ENCODE data around the gene RBPMS2. TPM values are rescaled to one million over a fixed set of nuclear protein-coding genes. Genes with fewer than 3 reads are reported as not detected.
A peak's percentile ranks its signal among the peaks of the same experiment; 100 is the strongest.

Gene RBPMS2
- total RNA-seq, 3 donors from 2014 or later = 3.5 to 133 (median 6.3) TPM

DNA sequence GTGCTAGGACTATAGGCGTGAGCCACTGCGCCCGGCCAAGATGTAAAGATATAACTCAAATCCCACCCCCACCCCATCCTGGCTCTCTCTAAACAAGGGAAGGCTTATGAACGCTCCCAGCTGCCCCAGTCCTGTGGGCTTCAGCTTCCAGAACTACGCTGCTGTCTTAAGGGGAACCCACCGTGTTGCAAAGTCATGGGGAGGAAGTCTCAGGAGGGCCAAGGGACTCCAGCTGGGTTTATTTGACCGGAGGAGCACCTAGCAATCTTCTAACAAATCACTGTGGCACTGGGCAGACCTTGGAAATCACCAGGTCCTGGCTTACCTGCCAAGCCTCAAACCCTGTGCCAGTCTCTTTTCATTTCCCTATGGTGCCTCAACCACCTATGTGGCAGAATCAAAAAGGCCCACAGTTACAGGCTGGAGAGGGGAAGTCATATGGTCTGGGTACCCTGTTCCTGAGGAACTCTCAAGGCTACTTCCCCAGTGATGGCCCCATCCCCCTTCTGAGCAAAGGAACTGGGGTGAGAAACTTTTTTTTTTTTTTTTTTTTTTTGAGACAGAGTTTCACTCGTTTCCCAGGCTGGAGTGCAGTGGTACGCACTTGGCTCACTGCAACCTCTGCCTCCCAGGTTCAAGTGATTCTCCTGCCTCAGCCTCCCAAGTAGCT is 83.4 kb downstream of the RBPMS2 start:
- no peak for DNase-seq
- Histone ChIP-seq H3K4me1 (ENCODE audit: low read depth) (no peaks in the 10 kb centered on the region), H3K4me3 (no peak overlapping the region), H3K36me3 (ENCODE audit: low read depth) (no peaks in the 10 kb centered on the region), H3K9me3 (no peaks in the 10 kb centered on the region)
- peak; percentile 35 for ATAC-seq
- TF ChIP-seq, protein P1, sequence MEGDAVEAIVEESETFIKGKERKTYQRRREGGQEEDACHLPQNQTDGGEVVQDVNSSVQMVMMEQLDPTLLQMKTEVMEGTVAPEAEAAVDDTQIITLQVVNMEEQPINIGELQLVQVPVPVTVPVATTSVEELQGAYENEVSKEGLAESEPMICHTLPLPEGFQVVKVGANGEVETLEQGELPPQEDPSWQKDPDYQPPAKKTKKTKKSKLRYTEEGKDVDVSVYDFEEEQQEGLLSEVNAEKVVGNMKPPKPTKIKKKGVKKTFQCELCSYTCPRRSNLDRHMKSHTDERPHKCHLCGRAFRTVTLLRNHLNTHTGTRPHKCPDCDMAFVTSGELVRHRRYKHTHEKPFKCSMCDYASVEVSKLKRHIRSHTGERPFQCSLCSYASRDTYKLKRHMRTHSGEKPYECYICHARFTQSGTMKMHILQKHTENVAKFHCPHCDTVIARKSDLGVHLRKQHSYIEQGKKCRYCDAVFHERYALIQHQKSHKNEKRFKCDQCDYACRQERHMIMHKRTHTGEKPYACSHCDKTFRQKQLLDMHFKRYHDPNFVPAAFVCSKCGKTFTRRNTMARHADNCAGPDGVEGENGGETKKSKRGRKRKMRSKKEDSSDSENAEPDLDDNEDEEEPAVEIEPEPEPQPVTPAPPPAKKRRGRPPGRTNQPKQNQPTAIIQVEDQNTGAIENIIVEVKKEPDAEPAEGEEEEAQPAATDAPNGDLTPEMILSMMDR (IDR thresholded peaks at IDR 0.05) = no peak
- intact Hi-C loops (cut with DNase I, micrococcal nuclease) = no loop called here

DNA sequence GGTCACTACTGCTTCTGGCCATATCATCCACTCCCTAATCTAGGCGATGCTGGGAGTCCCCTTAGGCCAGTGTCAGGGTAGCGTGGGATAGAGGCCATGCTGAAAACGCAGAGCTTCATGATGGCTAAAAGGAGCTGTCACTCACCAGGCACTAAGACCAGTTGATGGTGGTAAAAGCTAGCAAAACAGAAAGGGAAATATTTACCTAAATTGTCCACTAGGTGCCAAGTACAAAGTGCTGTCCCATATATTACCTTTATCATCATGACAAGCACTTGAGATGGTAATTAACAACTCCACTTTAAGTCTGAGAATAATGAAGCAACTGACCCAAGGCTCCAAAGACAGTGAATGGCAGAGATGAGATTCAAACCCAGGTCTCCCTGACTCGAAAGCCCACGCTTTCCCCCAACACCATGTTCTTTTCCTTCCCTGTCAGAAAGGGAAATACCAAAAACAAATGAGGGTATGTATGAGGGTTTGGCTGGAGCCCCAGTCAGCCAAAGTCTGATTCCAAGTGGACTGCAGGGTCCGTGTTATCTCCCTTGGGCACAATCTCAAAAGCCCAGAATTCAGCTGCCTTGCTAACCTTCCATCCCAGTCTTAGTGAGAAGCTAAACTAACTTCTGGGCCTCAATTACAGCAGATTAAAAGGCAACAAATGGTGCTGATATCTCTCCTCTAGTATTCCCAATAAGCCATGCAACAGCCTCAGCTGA is 84.7 kb downstream of the RBPMS2 start:
- no peak overlapping the region for H3K4me3 ChIP-seq
- no peaks in the 10 kb centered on the region for H3K36me3 ChIP-seq (ENCODE audit: low read depth)
- ATAC-seq (no peak), DNase-seq (no peak)
- H3K9me3 ChIP-seq = no peaks in the 10 kb centered on the region
- intact Hi-C loops (cut with DNase I, micrococcal nuclease) = no loop called here
- H3K4me1 ChIP-seq (ENCODE audit: low read depth) = no peaks in the 10 kb centered on the region
- TF ChIP-seq, protein P1 (IDR thresholded peaks at IDR 0.05) = no peak

DNA sequence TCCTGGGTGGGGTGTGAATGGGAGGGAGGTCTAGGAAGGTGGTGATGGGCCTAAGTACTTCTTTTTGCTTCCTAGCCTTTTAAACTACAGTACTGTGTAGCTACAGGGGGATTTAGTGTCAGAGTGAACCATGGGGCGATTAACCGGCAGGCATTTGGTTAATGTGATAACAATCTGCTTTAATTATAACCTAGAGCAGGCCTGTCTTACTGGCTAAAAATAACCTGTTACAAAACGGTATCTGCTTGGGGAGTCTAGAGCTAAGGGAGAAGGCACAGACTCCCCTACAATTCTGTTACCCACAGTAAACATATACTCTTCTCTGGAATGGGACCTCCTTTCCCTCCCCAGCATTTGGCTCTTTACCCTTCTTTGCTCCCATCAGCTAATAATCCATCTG is 85.4 kb downstream of the RBPMS2 start:
- Histone ChIP-seq H3K4me3 (no peak overlapping the region), H3K36me3 (ENCODE audit: low read depth) (no peaks in the 10 kb centered on the region), H3K9me3 (no peaks in the 10 kb centered on the region), H3K4me1 (ENCODE audit: low read depth) (no peaks in the 10 kb centered on the region)
- TF ChIP-seq, protein P1 (IDR thresholded peaks at IDR 0.05) = no peak
- ATAC-seq (no peak), DNase-seq (no peak)
- intact Hi-C loops (cut with DNase I, micrococcal nuclease) = no loop called here

Small RNAs within 50 kb of the gene (microRNA-seq; reads per million reads assigned to microRNA genes)
- not detected for gene MIR1272

Other genes starting within 250 kb of the RBPMS2 start
- 10 to 100 TPM in 1 of 3 donors, 1 to 10 TPM in 2; 2.6 to 10.4 (median 5.0) TPM for gene PIF1, start 50.1 kb upstream of the RBPMS2 start, total RNA-seq
- gene PLEKHO2, start 66.3 kb upstream of the RBPMS2 start, total RNA-seq = 10 to 100 TPM in 2 of 3 donors, 1 to 10 TPM in 1; 5.8 to 38.9 (median 15.9) TPM
- 1 to 10 TPM; 1.4 to 6.7 (median 1.6) TPM for gene ANKDD1A, start 136.3 kb upstream of the RBPMS2 start, total RNA-seq
- gene SPG21, start 214.3 kb upstream of the RBPMS2 start, total RNA-seq = 10 to 100 TPM; 60.9 to 90.6 (median 65.9) TPM